Thyroid gland (tissue), 4 donors: ENCODE measurements around the gene NUP214. TPM values are rescaled to one million over a fixed set of nuclear protein-coding genes. Genes with fewer than 3 reads are reported as not detected.

Experiments
- DNase-seq, 2 donors: peaks; one replicate each; pipeline ENCODE4 v3.0.0-alpha.2; 2019
- H3K27ac ChIP-seq, 3 donors: fragments of 200-600 bp; sonication (generic); 1 replicate in 2 of 3; 2 replicates in 1 of 3; pipeline ENCODE4 v1.5.1; 2016 to 2019; ENCODE audit warnings: mild to moderate bottlenecking in 1 of 3, moderate library complexity in 1 of 3
- H3K27me3 ChIP-seq: fragments of 200-600 bp; sonication (generic); one replicate; pipeline ENCODE4 v1.5.1; 2019
- H3K36me3 ChIP-seq, 2 donors: fragments of 200-600 bp; sonication (generic); one replicate each; pipeline ENCODE4 v1.5.1; 2016 to 2019
- H3K4me1 ChIP-seq, 2 donors: fragments of 200-600 bp; sonication (generic); one replicate each; pipeline ENCODE4 v1.5.1; 2017 to 2019
- H3K4me3 ChIP-seq, 3 donors: fragments of 200-600 bp; sonication (generic); replicated peaks in 1 of 3; 1 replicate in 2 of 3; 2 replicates in 1 of 3; pipeline ENCODE4 v1.5.1; 2016; ENCODE audit warnings: mild to moderate bottlenecking in 1 of 3
- H3K9me3 ChIP-seq: fragments of 200-600 bp; sonication (generic); one replicate; pipeline ENCODE4 v1.5.1; 2017
- CTCF ChIP-seq, 6 experiments: fragments of 200-600 bp in 3 of 6; fragments of 450-650 bp in 3 of 6; sonication (generic) in 3 of 6; IDR thresholded peaks; one replicate each; pipeline ENCODE4 v1.5.1; 2016 to 2019; ENCODE audit warnings: antibody characterized with exemption in 6 of 6, mild to moderate bottlenecking in 2 of 6, inconsistent platforms in 1 of 6, moderate library complexity in 1 of 6
- POLR2A ChIP-seq, 2 donors: fragments of 450-650 bp; IDR thresholded peaks; one replicate each; pipeline ENCODE4 v1.6.1; 2017; ENCODE audit warnings: antibody characterized with exemption in 2 of 2, mild to moderate bottlenecking in 2 of 2, moderate library complexity in 1 of 2
- WGBS, 2 donors: methylation state at CpG; one replicate each; pipeline ENCODE4 v1.1.5; 2017; 5-methylcytosine and 5-hydroxymethylcytosine counted together
- intact Hi-C: fragments of 100-400 bp; cut with DNase I; formaldehyde crosslinking; loops from one replicate; pipeline ENCODE4 v1.15.1; 2023
- total RNA-seq, 4 donors: library from RNA; depleted of rRNA; stranded (reverse); fragments of >200 nt; gene quantifications; one replicate each; pipeline ENCODE4 v1.2.3, GENCODE V29; 2016

NUP214 gene
- total RNA-seq, 4 donors from 2014 or later = 27.3 to 59.2 (median 46.6) TPM

GRCh38 chr9:131254626-131255025, 129.2 kb downstream of the NUP214 start:
- no peak for TF ChIP-seq CTCF (IDR thresholded peaks at IDR 0.05)
- no peak for TF ChIP-seq POLR2A (IDR thresholded peaks at IDR 0.05)
- H3K4me1 ChIP-seq = no peaks in the 10 kb centered on the region
- H3K27me3 ChIP-seq = no peaks in the 10 kb centered on the region
- intact Hi-C loops = no loop called here
- H3K36me3 ChIP-seq = no peaks in the 10 kb centered on the region
- DNase-seq = no peak
- H3K27ac ChIP-seq = no peak overlapping the region
- 89 to 91% methylated on average over 14 of the region's 14 CpGs for WGBS, 2 donors
- H3K4me3 ChIP-seq = no peak overlapping the region
- no peaks in the 10 kb centered on the region for H3K9me3 ChIP-seq

GRCh38 chr9:131255676-131256197, 130.4 kb downstream of the NUP214 start:
- H3K4me3 ChIP-seq = no peak overlapping the region
- H3K36me3 ChIP-seq = no peaks in the 10 kb centered on the region
- H3K9me3 ChIP-seq = no peaks in the 10 kb centered on the region
- TF ChIP-seq POLR2A (IDR thresholded peaks at IDR 0.05) (no peak), CTCF (IDR thresholded peaks at IDR 0.05) (no peak)
- intact Hi-C loops = no loop called here
- H3K27ac ChIP-seq = no peak overlapping the region
- no peaks in the 10 kb centered on the region for H3K27me3 ChIP-seq
- no peaks in the 10 kb centered on the region for H3K4me1 ChIP-seq
- 83 to 86% methylated on average over 6 to 8 of the region's 8 CpGs for WGBS, 2 donors
- DNase-seq = no peak

GRCh38 chr9:131257266-131258025, 132.1 kb downstream of the NUP214 start:
- no peak for TF ChIP-seq POLR2A (IDR thresholded peaks at IDR 0.05)
- TF ChIP-seq CTCF (IDR thresholded peaks at IDR 0.05) = no peak
- WGBS, 2 donors = 93 to 94% methylated on average over 13 to 15 of the region's 15 CpGs
- no peak for DNase-seq
- H3K27ac ChIP-seq = no peak overlapping the region
- no peaks in the 10 kb centered on the region for H3K27me3 ChIP-seq
- H3K9me3 ChIP-seq = no peaks in the 10 kb centered on the region
- intact Hi-C loops = no loop called here
- H3K4me3 ChIP-seq = no peak overlapping the region
- no peaks in the 10 kb centered on the region for H3K4me1 ChIP-seq
- no peaks in the 10 kb centered on the region for H3K36me3 ChIP-seq

- DNase-seq = no peak
- Histone ChIP-seq H3K36me3 (no peaks in the 10 kb centered on the region), H3K27me3 (no peaks in the 10 kb centered on the region), H3K27ac (no peak overlapping the region), H3K4me1 (no peaks in the 10 kb centered on the region), H3K9me3 (no peaks in the 10 kb centered on the region), H3K4me3 (no peak overlapping the region)
- no peak for TF ChIP-seq POLR2A (IDR thresholded peaks at IDR 0.05)
- TF ChIP-seq CTCF (IDR thresholded peaks at IDR 0.05) = no peak
- WGBS, 2 donors = 44 to 51% methylated on average over 15 of the region's 15 CpGs
- intact Hi-C loops = no loop called here
Measured at GRCh38 chr9:131258186-131258585, 132.8 kb downstream of the NUP214 start.

GRCh38 chr9:131258698-131259431, 133.5 kb downstream of the NUP214 start:
- DNase-seq = no peak
- H3K27me3 ChIP-seq = no peaks in the 10 kb centered on the region
- intact Hi-C loops = no loop called here
- H3K36me3 ChIP-seq = no peaks in the 10 kb centered on the region
- no peak overlapping the region for H3K27ac ChIP-seq
- no peaks in the 10 kb centered on the region for H3K9me3 ChIP-seq
- H3K4me1 ChIP-seq = no peaks in the 10 kb centered on the region
- TF ChIP-seq CTCF (IDR thresholded peaks at IDR 0.05) (no peak), POLR2A (IDR thresholded peaks at IDR 0.05) (no peak)
- no peak overlapping the region for H3K4me3 ChIP-seq
- 58 to 61% methylated on average over 11 to 19 of the region's 25 CpGs for WGBS, 2 donors
